MM.1S (cell line): ENCODE measurements around the gene ZNF778.

ENCODE experiments used
- EZH2 ChIP-seq: fragments of 300-600 bp; sonication (generic); optimal IDR thresholded peaks from 2 replicates; pipeline ENCODE3; 2017; ENCODE audit warnings: low read depth, mild to moderate bottlenecking, antibody characterized with exemption, low read length, mixed read lengths
- EZH2phosphoT487 ChIP-seq: fragments of 300-600 bp; sonication (generic); IDR thresholded peaks from 2 replicates; pipeline ENCODE4 v1.6.1; 2018; ENCODE audit warnings: antibody characterized with exemption, low read length
- TF ChIP-seq, protein P1 (sequence below): fragments of 300-600 bp; sonication (generic); IDR thresholded peaks from 2 replicates; pipeline ENCODE4 v1.5.1; 2016; ENCODE audit warnings: antibody characterized with exemption, low read length, mixed read lengths

DNA sequence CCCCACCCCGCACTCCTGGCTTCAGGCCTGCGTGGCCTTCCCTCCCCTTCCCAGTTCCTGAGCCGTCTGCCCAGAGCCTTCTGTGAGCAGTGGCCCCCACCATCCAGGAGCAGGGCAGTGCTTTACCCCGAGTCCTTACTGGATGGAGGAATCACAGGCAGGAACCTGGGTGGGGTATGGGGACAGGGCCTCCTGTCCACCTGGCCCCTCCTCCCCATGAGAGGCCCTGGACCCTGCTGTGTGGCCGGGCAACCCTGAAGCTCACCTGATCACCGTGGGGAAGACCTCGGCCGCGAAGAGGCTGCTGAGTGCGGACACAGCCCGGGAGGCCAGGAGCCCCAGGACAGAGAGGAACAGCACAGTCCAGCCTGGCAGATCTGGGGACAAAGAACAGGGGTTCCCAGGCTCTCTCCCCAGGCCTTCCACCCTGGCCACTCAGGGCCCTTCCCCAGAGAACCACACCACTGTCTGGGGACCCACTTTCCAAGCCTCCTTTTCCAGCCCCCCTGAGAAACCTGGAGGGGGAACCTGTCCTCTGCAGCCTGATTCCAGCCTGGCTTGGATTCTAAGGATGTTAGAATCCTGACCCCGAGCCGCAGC, 20.4 kb upstream of the ZNF778 start:
- TF ChIP-seq, protein P1, sequence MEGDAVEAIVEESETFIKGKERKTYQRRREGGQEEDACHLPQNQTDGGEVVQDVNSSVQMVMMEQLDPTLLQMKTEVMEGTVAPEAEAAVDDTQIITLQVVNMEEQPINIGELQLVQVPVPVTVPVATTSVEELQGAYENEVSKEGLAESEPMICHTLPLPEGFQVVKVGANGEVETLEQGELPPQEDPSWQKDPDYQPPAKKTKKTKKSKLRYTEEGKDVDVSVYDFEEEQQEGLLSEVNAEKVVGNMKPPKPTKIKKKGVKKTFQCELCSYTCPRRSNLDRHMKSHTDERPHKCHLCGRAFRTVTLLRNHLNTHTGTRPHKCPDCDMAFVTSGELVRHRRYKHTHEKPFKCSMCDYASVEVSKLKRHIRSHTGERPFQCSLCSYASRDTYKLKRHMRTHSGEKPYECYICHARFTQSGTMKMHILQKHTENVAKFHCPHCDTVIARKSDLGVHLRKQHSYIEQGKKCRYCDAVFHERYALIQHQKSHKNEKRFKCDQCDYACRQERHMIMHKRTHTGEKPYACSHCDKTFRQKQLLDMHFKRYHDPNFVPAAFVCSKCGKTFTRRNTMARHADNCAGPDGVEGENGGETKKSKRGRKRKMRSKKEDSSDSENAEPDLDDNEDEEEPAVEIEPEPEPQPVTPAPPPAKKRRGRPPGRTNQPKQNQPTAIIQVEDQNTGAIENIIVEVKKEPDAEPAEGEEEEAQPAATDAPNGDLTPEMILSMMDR = no peak
- TF ChIP-seq EZH2phosphoT487 = no peak
- TF ChIP-seq EZH2 = no peak
